ENCODE results near the gene DELE1.
"Not testable (repeated sequence)": the region's sequence is repeated elsewhere in the genome, so short reads cannot be mapped to it uniquely, and the experiment has no call there.

The DELE1 gene

GRCh38 chr5:141890429-141890828 is 33.2 kb upstream of the DELE1 start:
- not testable (repeated sequence) for DNase-seq

GRCh38 chr5:141897425-141897824 is 26.2 kb upstream of the DELE1 start:
- DNase-seq = no peak

GRCh38 chr5:141898448-141899049 is 25.1 kb upstream of the DELE1 start:
- DNase-seq = no peak

GRCh38 chr5:141902015-141902814 is 21.5 kb upstream of the DELE1 start:
- no peak for DNase-seq

- DNase-seq = no peak
Observed at GRCh38 chr5:141903261-141903660, 20.4 kb upstream of the DELE1 start.

GRCh38 chr5:141904551-141904950 is 19.1 kb upstream of the DELE1 start:
- no peak for DNase-seq

GRCh38 chr5:141906517-141906916 is 17.2 kb upstream of the DELE1 start:
- no peak for DNase-seq

- DNase-seq = no peak
Observed at GRCh38 chr5:141906972-141907371, 16.7 kb upstream of the DELE1 start.

GRCh38 chr5:141908796-141909195 is 14.9 kb upstream of the DELE1 start:
- no peak for DNase-seq

GRCh38 chr5:141909212-141909611 is 14.5 kb upstream of the DELE1 start:
- DNase-seq = no peak

GRCh38 chr5:141910271-141910673 is 13.4 kb upstream of the DELE1 start:
- no peak for DNase-seq

- DNase-seq = no peak
Observed at GRCh38 chr5:141913560-141914198, 10.0 kb upstream of the DELE1 start.

- DNase-seq = no peak
Observed at GRCh38 chr5:141914199-141914743, 9.4 kb upstream of the DELE1 start.

GRCh38 chr5:141914797-141915196 is 8.9 kb upstream of the DELE1 start:
- no peak for DNase-seq

GRCh38 chr5:141915881-141916336 is 7.8 kb upstream of the DELE1 start:
- DNase-seq = no peak

GRCh38 chr5:141916522-141916921 is 7.1 kb upstream of the DELE1 start:
- DNase-seq = no peak

- no peak for DNase-seq
Observed at GRCh38 chr5:141917760-141918159, 5.9 kb upstream of the DELE1 start.

GRCh38 chr5:141919218-141920119 is 4.2 kb upstream of the DELE1 start:
- no peak for DNase-seq

GRCh38 chr5:141920771-141921170 is 2.9 kb upstream of the DELE1 start:
- no peak for DNase-seq

- DNase-seq = not testable (repeated sequence)
Observed at GRCh38 chr5:141922827-141923447, 734 bp upstream of the DELE1 start.

GRCh38 chr5:141926434-141926833 is 2.8 kb downstream of the DELE1 start:
- no peak for DNase-seq

GRCh38 chr5:141928051-141928450 is 4.4 kb downstream of the DELE1 start:
- DNase-seq = no peak
